Left ventricle myocardium superior (tissue), 1 donor: Measurements from ENCODE around the gene STAT3. TPM values are rescaled to one million over a fixed set of nuclear protein-coding genes. Genes with fewer than 3 reads are reported as not detected.
"Not testable (repeated sequence)": the region's sequence is repeated elsewhere in the genome, so short reads cannot be mapped to it uniquely, and the experiment has no call there.

Experiments
- ATAC-seq: fragments of 200-7000 bp; cut with Tn5 transposase; one replicate; pipeline ENCODE4 v1.9.1; 2020; ENCODE audit warnings: mild to moderate bottlenecking, moderate library complexity
- DNase-seq: peaks from one replicate; pipeline ENCODE4 v3.0.0-alpha.2; 2020
- intact Hi-C: fragments of 100-400 bp; cut with micrococcal nuclease; formaldehyde crosslinking; loops from one replicate; pipeline ENCODE4 v1.11.0; 2022
- total RNA-seq: library from RNA; stranded (reverse); fragmentation: NEBNext Ultra II Directional; extraction: Animal tissue kit (Norgen Biotek cat#: 25700); gene quantifications from one replicate; pipeline ENCODE4 v1.2.1, GENCODE V29; 2021
- donor health status: DM: no; HTN: yes; CAD: no; lungs with severe emphysema.

The STAT3 gene
- total RNA-seq, 1 donor from 2014 or later: 146 TPM

- DNase-seq (no peak), ATAC-seq (no peak)
- intact Hi-C loops: no loop called here
Measured at GRCh38 chr17:42309986-42310786, 78.1 kb downstream of the STAT3 start.

- intact Hi-C loops: no loop called here
- no peak for DNase-seq
- no peak for ATAC-seq
Measured at GRCh38 chr17:42309142-42309541, 79.1 kb downstream of the STAT3 start.

GRCh38 chr17:42308446-42308845 lies 79.8 kb downstream of the STAT3 start:
- intact Hi-C loops: no loop called here
- no peak for DNase-seq

GRCh38 chr17:42307362-42307927 lies 80.8 kb downstream of the STAT3 start:
- no peak for DNase-seq
- no peak for ATAC-seq
- intact Hi-C loops: no loop called here

More at GRCh38 chr17:42308446-42308845, 79.8 kb downstream of the STAT3 start:
- no peak for ATAC-seq

- intact Hi-C loops: no loop called here
- DNase-seq (no peak), ATAC-seq (no peak)
Measured at GRCh38 chr17:42306385-42306667, 81.9 kb downstream of the STAT3 start.

DNA sequence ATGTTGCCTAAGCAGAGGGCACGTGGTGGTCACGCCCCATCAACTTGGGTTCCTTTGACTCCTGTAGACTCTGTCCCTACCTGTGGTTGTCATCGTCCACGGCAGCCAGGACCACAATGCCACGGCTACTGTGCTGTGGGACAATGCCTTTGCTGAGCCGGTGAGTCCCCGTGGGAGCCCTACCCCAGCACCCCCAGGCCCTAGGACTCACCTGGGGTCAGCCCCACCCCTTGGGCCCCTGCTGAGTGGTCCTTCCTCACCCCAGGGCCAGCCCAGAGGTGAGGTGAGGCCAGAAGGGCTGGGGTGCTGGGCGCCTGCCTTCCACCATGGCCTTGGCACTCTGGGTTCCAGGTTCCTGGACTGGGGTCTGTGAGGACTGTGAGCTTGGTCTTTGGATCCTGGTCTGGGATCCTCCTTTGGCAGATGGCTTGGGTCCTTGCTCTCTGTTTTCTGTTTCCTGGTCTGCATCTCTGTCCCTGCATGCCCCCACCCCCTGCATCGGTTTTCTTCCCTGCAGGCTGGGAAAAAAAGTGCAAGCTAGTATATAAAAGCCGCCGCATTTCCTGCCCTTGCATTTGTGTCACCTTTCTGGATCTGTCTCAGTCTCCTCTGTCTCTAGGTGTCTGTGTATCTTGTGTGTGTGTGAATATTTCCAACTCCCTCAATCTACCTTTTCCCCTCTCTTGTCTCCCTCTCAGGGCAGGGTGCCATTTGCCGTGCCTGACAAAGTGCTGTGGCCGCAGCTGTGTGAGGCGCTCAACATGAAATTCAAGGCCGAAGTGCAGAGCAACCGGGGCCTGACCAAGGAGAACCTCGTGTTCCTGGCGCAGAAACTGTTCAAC lies 82.5 kb downstream of the STAT3 start:
- intact Hi-C loops: no loop called here
- DNase-seq (no peak), ATAC-seq (peak; percentile 40)

DNA sequence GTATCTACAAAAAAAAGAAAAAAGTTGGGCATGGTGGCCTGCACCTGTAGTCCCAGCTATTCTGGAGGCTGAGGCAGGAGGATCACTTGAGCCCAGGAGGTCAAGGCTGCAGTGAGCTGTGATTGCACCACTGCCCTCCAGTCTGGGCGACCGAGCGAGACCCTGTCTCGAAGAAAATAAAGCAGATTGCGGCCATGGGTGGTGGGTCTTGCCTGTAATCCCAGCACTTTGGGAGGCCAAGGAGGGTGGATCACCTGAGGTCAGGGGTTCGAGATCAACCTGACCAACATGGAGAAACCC lies 83.3 kb downstream of the STAT3 start:
- intact Hi-C loops, DNase-seq, ATAC-seq: not testable (repeated sequence)

GRCh38 chr17:42304187-42305030 lies 83.8 kb downstream of the STAT3 start:
- no peak for ATAC-seq
- DNase-seq: no peak
- intact Hi-C loops: no loop called here

- no peak for ATAC-seq
Measured at GRCh38 chr17:42303694-42304093, 84.5 kb downstream of the STAT3 start.

GRCh38 chr17:42301022-42301421 lies 87.2 kb downstream of the STAT3 start:
- ATAC-seq (no peak), DNase-seq (no peak)
- intact Hi-C loops: no loop called here

More at GRCh38 chr17:42303694-42304093, 84.5 kb downstream of the STAT3 start:
- DNase-seq: no peak
- intact Hi-C loops: no loop called here

- intact Hi-C loops, DNase-seq, ATAC-seq: not testable (repeated sequence)
Measured at GRCh38 chr17:42299913-42300312, 88.3 kb downstream of the STAT3 start.

DNA sequence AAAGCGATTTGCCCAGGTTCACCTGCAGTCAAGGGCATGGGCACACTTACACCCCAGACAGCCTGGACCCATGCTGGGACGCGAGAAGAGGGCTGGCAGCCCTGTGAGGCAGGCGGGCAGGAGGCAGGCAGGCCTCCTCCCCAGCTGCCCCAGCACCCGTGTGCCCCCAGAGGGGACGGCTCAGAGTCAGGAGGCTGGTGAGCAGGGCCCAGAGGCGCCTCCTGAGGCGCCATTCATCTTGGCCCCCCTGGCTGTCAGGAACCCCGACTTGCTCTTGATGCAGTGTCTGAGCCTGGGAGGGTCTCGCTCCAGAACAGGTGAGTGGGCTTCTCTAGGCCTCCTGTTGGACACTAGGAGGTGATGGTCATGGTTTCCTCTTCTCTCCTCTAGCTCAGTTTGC lies 88.9 kb downstream of the STAT3 start:
- ATAC-seq, DNase-seq, intact Hi-C loops: not testable (repeated sequence)

DNA sequence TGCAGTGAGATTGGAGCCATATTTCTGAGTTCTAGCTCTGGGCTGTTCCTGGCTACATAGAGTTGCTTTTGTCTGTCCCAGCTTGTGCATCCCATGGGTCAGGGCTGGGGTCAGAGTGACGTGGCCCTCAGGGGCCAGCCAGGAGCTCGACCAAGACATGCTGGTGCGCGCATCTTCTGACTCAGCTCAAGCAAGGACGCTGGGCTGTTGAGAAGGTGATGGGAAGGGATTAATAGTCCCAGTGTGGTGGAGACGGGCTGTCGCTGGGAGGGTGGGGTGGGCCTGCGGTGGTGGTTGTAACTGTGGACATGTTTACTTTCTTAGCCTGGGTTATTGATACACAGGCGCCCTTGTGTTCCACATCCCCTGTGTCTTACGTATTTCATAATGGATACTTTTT lies 90.5 kb downstream of the STAT3 start:
- ATAC-seq, DNase-seq, intact Hi-C loops: not testable (repeated sequence)

DNA sequence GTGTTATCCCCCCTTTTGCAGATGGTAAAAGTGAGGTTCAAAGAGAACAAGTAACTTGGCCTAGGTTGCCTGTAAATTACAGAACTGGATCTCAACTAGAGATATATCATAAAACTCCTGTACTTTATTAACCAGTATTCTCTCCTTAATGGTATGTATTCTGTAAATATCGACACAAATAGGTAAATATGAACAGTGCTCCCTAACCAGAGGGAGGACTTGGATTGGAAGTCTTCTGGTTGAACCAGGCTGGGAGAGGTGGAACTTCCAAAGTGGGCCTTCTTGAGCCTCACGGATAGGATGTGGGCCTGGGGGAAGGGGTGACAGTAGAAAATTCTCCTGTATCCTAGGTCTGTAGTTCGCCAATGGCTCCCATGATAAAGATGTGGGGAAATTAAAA lies 92.2 kb downstream of the STAT3 start:
- intact Hi-C loops: no loop called here
- no peak for ATAC-seq
- DNase-seq: no peak

DNA sequence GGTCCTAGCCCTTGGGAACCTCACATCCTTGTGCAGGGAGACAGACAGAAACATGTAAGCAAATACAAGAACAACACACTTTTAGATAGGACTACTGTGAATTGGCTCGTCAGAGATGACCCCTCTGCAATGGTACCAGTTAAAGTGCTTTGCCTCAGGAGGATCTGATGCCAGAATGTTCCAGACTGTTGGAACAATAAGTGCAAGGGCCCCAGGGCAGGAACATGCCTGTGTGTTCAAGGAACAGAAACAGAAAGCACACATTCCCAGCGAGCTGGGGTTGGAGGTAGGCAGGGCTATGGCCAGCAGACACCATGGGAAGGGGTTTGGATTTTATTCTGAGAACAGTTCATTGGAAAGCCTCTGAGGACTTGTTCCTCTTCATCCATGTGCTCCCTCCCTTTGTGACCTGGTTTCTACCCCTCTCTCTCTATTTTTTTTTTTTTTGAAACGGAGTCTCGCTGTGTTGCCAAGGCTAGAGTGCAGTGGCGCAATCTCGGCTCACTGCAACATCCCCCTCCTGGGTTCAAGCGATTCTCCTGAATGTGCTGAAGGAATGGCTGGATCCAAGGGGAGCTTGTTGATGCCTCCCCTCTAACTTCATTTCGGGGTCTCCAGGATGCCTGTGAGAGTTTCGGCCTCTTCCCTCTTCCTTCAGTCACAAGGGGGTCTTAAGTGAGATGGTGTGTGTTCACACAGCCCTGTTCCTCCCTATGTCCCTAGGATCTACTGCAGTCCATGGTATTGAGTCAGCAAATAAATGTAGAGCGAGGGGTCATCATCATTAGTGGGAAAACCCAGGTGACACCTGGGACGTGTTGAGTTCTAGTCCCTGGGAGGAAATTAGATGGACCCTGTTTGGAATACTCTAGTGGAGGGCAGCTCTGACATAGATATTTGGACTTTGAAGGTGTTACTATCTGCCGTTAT lies 93.5 kb downstream of the STAT3 start:
- no peak for ATAC-seq
- no peak for DNase-seq

DNA sequence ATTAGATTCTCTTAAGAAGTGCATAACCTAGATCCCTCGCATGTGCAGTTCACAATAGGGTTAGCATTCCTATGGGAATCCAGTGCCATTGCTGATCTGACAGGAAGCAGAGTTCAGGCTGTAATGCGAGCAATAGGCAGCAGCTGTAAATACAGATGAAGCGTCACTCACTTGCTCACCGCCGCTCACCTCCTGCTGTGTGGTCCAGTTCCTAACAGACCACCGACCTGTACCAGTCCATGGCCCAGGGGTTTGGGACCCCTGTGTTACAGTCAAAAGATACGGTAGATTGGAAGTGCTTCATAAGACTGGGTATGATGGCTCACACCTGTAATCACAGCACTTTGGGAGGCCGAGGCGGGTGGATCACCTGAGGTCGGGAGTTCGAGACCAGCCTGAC lies 97.1 kb downstream of the STAT3 start:
- no peak for DNase-seq
- intact Hi-C loops: no loop called here
- no peak for ATAC-seq

More for the DNA sequence above, 93.5 kb downstream of the STAT3 start:
- intact Hi-C loops: no loop called here

- intact Hi-C loops: no loop called here
- DNase-seq (no peak), ATAC-seq (no peak)
Measured at GRCh38 chr17:42290577-42290976, 97.7 kb downstream of the STAT3 start.

DNA sequence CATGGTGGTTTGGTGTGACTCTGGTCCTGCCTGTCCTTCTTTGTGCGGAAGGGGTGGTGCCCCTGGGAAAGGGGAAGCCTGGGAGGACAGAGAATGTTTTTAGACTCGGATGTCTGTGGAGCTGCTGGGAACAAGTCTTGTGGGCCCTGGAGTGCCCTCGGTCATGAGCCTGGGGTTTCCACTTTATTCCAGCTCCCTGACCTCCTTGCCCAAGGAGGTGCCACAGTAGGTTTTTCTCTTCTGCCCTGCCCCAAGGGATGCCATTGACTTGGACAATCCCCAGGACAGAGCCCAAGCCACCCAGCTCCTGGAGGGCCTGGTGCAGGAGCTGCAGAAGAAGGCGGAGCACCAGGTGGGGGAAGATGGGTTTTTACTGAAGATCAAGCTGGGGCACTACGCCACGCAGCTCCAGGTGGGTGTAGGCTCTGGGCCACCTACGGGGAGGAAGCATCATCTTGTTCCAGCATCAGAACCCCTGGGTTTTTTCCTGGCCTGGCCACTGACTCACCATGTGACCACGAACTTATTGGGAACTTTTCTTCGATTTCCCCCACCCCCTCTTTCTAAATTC lies 98.5 kb downstream of the STAT3 start:
- DNase-seq (no peak), ATAC-seq (peak; percentile 1)
- intact Hi-C loops: no loop called here
